AG04450 (cell line): Measurements from ENCODE around the gene FADS3. TPM values are rescaled to one million over a fixed set of nuclear protein-coding genes. Genes with fewer than 3 reads are reported as not detected.

ENCODE experiments used
- CTCF ChIA-PET: fragments of 300-600, 350-600 bp; formaldehyde crosslinking; extraction: SDS; loops from one replicate; lab custom pipeline; 2022; ENCODE audit warnings: antibody characterized with exemption, inconsistent platforms; lab: Charles Lee
- POLR2A ChIA-PET: fragments of 350-600 bp; formaldehyde crosslinking; extraction: SDS; loops from one replicate; lab custom pipeline; 2021; ENCODE audit warnings: antibody characterized with exemption, inconsistent platforms; lab: Yijun Ruan, JAX
- DNase-seq: peaks from one replicate; pipeline ENCODE4 v3.0.0-alpha.2; 2011; ENCODE audit warnings: low read depth, low spot score
- H3K27ac ChIP-seq: one replicate; pipeline ENCODE4 v1.5.1; 2012; ENCODE audit warnings: low read depth, low read length, control low read depth
- H3K27me3 ChIP-seq: one replicate; pipeline ENCODE4 v1.6.0; 2012; ENCODE audit warnings: low read length; ENCODE audit not compliant: control insufficient read depth, insufficient read depth
- H3K4me3 ChIP-seq: 2 replicates; pipeline ENCODE4 v1.5.1; 2011; ENCODE audit warnings: mild to moderate bottlenecking, low read depth, low read length, control low read depth
- H3K9me3 ChIP-seq: 2 replicates; pipeline ENCODE4 v1.5.1; 2012; ENCODE audit warnings: low read length; ENCODE audit not compliant: control insufficient read depth, insufficient read depth
- polyA plus RNA-seq: library from polyadenylated mRNA; depleted of rRNA; stranded (reverse); fragments of >200 nt; gene quantifications from 2 replicates; pipeline ENCODE4 v1.2.3, GENCODE V29; 2011
- TF ChIP-seq, protein P1 (sequence below): IDR thresholded peaks from 2 replicates; pipeline ENCODE4 v1.5.1; 2011; ENCODE audit warnings: low read depth, low read length, control low read depth, inconsistent platforms

Gene FADS3
- polyA plus RNA-seq, 1 experiment: 38.9 TPM

DNA sequence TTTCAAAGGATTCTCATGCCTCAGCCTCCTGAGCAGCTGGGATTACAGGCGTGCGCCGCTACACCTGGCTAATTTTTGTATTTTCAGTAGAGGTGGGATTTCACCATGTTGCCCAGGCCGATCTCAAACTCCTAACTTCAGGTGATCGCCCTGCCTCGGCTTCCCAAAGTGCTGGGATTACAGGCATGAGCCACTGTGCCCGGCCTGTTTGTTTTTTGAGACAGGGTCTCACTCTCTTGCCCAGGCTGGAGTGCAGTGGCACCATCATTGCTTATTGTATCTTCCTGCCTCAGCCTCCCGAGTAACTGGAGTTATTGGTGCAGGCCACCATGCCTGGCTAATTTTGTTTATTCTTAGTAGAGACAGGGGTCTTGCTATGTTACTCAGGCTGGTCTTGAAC is 55.2 kb downstream of the FADS3 start:
- Histone ChIP-seq H3K9me3 (no peaks in the 10 kb centered on the region; the same call in 1 of the 2 replicates), H3K27ac (no peak overlapping the region), H3K4me3 (no peak overlapping the region), H3K27me3 (no peaks in the 10 kb centered on the region)
- POLR2A ChIA-PET: no interaction called here
- DNase-seq: no peak
- TF ChIP-seq, protein P1, sequence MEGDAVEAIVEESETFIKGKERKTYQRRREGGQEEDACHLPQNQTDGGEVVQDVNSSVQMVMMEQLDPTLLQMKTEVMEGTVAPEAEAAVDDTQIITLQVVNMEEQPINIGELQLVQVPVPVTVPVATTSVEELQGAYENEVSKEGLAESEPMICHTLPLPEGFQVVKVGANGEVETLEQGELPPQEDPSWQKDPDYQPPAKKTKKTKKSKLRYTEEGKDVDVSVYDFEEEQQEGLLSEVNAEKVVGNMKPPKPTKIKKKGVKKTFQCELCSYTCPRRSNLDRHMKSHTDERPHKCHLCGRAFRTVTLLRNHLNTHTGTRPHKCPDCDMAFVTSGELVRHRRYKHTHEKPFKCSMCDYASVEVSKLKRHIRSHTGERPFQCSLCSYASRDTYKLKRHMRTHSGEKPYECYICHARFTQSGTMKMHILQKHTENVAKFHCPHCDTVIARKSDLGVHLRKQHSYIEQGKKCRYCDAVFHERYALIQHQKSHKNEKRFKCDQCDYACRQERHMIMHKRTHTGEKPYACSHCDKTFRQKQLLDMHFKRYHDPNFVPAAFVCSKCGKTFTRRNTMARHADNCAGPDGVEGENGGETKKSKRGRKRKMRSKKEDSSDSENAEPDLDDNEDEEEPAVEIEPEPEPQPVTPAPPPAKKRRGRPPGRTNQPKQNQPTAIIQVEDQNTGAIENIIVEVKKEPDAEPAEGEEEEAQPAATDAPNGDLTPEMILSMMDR: no peak
- CTCF ChIA-PET: no interaction called here

DNA sequence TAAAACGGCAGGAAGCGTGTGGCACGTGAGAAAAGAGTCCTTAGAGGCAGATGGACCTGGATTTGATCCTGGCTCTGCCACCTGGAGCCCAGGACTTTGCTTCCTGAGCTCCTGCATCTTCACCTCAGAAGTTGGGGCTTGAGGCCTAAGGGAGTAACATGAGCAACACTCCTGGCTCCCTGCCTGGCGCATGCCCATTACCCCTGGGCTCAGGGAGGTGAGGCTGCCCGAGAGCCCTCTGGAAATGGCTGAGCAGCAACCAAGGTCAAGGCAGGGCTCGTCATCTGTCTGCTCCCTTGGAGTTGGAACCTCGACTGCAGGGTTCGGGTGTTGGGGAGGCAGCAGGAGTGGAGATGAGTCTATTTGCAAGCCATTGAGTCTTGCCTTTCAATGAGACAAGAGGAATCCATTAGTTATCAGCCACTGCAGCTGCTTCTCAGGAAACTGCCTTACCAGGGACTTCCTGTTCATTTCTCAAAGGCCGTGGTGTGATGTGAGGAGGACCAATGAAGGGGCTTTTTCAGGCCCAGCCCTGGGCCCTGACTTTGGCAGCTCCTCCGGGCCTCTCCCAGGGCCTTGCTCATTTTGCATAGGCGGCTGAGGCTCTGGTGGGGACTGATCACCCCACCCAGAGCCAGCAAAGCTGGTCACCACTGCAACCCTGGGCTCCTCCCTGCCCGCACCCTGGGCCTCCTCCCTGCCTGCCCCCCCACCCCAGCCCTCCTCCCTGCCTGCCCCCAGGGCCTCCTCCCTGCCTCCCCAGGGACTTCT is 56.9 kb downstream of the FADS3 start:
- no peak overlapping the region for H3K4me3 ChIP-seq
- ChIA-PET CTCF (interaction anchor here (0.7 to 0.8 kb wide), 2 partner anchors 56 to 561 kb away, joined by 3 read pairs; no protein-coding TSS in a partner anchor), POLR2A (interaction anchor here (1.2 kb wide), 1 partner anchor 19 kb away, joined by 5 read pairs; no protein-coding TSS in a partner anchor)
- H3K27ac ChIP-seq: peak overlapping the region; percentile 61
- H3K27me3 ChIP-seq: no peaks in the 10 kb centered on the region
- H3K9me3 ChIP-seq: no peaks in the 10 kb centered on the region; the same call in 1 of the 2 replicates
- TF ChIP-seq, protein P1: no peak
- no peak for DNase-seq

DNA sequence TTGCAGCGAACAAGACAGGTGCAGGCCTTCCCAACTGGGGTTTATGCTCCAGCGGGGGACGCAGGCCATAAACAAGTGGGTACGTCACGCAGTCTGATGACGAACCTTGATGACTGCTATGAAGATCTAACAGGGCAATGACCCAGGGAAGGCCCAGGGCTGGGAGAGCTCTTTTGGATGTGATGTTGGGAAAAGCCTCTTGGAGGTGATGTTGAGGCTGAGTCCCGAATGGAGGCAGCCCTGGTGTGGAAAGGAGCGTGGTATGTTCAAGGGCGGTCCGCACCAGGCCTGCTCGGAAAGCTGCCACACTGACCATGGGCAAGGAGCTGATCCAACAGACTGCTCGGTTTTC is 57.4 kb downstream of the FADS3 start:
- DNase-seq: no peak
- Histone ChIP-seq H3K27ac (no peak overlapping the region), H3K9me3 (no peaks in the 10 kb centered on the region; the same call in 1 of the 2 replicates), H3K4me3 (no peak overlapping the region), H3K27me3 (no peaks in the 10 kb centered on the region)
- POLR2A ChIA-PET: interaction anchor here (1.2 kb wide), 1 partner anchor 18 kb away, joined by 5 read pairs; no protein-coding TSS in a partner anchor
- CTCF ChIA-PET: interaction anchor here (0.8 to 1.1 kb wide), 2 partner anchors 36 to 57 kb away, joined by 3 to 4 read pairs; no protein-coding TSS in a partner anchor
- TF ChIP-seq, protein P1: no peak

DNA sequence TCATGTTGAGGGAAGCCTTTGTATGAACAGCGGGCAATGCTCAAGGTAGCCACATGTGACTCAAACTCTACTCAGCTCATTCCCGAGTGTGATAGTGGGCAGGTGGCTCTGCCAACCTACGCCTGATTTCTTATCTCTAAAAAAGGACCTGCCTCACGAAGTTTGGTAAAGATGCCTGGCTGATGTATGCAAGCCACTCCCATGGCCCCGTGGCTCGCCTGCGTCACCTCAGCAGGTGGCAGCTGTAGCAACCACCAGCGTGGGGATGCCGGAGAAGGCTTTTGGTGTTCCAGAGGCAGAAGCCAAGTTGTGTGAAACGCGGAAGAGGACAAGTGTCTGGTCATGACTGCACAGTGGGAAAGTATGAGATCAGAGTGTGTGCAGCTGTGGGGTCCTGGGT is 57.9 kb downstream of the FADS3 start:
- H3K9me3 ChIP-seq: no peaks in the 10 kb centered on the region; the same call in 1 of the 2 replicates
- H3K4me3 ChIP-seq: no peak overlapping the region
- DNase-seq: no peak
- H3K27me3 ChIP-seq: no peaks in the 10 kb centered on the region
- CTCF ChIA-PET: interaction anchor here (1.1 kb wide), 1 partner anchor 36 kb away, joined by 4 read pairs; no protein-coding TSS in a partner anchor
- POLR2A ChIA-PET: no interaction called here
- TF ChIP-seq, protein P1: no peak
- no peak overlapping the region for H3K27ac ChIP-seq

DNA sequence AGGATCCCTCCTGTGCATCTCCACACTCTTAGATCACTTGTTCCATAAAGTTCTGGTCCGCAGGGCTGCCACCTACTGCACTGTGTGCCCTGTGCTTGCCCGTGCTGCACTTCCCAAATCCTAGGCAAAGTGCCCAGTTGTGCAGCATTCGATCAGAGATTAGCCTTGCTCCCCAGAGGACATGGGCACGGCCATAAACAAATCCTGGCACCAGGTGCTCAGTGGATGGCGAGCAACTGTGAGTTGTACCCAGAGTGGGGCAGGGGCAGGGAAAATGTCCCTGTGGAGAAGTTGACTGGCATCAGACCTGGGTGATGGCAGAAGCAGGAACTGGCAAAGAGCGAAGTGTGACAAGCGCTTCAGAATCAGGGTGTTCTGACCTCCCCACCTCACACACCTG is 58.6 kb downstream of the FADS3 start:
- H3K27me3 ChIP-seq: no peaks in the 10 kb centered on the region
- DNase-seq: no peak
- CTCF ChIA-PET: interaction anchor here (1.1 kb wide), 1 partner anchor 35 kb away, joined by 4 read pairs; no protein-coding TSS in a partner anchor
- POLR2A ChIA-PET: no interaction called here
- no peak overlapping the region for H3K4me3 ChIP-seq
- no peak overlapping the region for H3K27ac ChIP-seq
- H3K9me3 ChIP-seq: no peaks in the 10 kb centered on the region; the same call in 1 of the 2 replicates
- TF ChIP-seq, protein P1: no peak
